ENCODE data around the gene NHEJ1. TPM values are rescaled to one million over a fixed set of nuclear protein-coding genes. Genes with fewer than 3 reads are reported as not detected.

NHEJ1 gene
- total RNA-seq, 1 donor = 21.7 TPM

DNA sequence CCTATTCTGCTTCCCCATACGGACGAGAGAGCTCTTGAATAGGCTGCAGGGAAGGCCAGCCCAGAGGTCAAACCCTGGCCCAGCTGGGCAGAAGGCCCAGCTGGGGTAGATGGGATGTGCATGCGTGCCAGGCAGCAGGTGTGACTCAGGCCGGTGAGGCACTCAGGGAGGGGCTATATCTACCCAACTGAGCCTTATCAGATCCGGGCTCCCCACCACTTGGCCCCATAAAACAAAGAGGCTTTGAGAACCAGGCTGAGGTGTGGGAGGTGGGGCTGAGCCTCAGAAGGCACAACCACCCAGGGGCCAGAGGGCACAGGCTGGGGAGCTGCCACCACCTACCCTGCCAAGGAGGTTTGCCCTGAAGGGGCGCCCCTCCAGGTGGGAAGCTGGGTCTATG lies 111.3 kb downstream of the NHEJ1 start:
- H3K79me2 ChIP-seq (ENCODE audit: insufficient read depth, low read length) = no peaks in the 10 kb centered on the region
- H3K4me1 ChIP-seq (ENCODE audit: insufficient read depth, low read length) = no peaks in the 10 kb centered on the region
- H3K27ac ChIP-seq (ENCODE audit: low read depth, low read length) = no peak overlapping the region
- no peaks in the 10 kb centered on the region for H4K20me1 ChIP-seq (ENCODE audit: insufficient read depth, low read length)
- peaks cover 14% of the 10 kb centered on the region for H3K27me3 ChIP-seq (ENCODE audit: insufficient read depth, low read length)
- DNase-seq (ENCODE audit: insufficient read length, low spot score, missing footprints) = no peak
- no peaks in the 10 kb centered on the region for H3K9me3 ChIP-seq (ENCODE audit: low read depth, low read length)
- H3K4me2 ChIP-seq (ENCODE audit: insufficient read depth, low read length) = no peak overlapping the region
- TF ChIP-seq CTCF (IDR thresholded peaks at IDR 0.05; ENCODE audit: extremely low read depth, low read depth, low read length) = no peak
- H3K4me3 ChIP-seq (ENCODE audit: insufficient read depth, low read length) = no peak overlapping the region
- no peaks in the 10 kb centered on the region for H3K36me3 ChIP-seq (ENCODE audit: insufficient read depth, low read length)
- H2AFZ ChIP-seq (ENCODE audit: low read length) = no peak overlapping the region

DNA sequence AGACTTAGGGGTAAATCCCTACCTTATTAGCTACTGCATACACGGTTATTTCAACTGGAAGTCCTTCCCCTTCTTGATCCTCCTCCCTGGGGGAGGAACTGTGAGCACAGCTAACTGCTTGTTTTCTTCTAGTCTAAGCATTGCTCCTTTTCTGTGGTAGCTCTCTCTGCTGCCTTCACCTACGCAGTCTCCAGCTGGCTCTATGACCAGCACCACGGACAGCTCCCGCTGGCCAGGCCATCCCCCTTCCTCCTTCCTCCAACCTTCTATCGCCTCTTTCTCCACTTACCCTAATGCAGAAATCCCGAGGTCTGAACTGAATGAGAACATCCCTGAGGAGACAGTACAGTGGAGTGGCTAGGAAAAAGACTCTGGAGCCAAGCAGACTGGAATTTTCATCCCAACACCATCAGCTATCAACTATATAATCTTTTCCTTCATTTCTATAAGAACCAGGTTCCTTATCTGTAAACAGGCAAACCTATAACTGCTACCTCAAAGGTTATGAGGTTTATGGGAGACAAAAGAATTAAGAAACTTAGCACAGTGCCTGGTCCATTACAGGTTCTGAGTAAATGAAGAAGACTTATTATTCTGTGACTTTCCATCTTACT lies 114.6 kb downstream of the NHEJ1 start:
- H3K79me2 ChIP-seq (ENCODE audit: insufficient read depth, low read length) = no peaks in the 10 kb centered on the region
- no peak for TF ChIP-seq CTCF (IDR thresholded peaks at IDR 0.05; ENCODE audit: extremely low read depth, low read depth, low read length)
- H3K4me2 ChIP-seq (ENCODE audit: insufficient read depth, low read length) = no peak overlapping the region
- no peak overlapping the region for H2AFZ ChIP-seq (ENCODE audit: low read length)
- no peaks in the 10 kb centered on the region for H3K36me3 ChIP-seq (ENCODE audit: insufficient read depth, low read length)
- no peak overlapping the region for H3K27ac ChIP-seq (ENCODE audit: low read depth, low read length)
- H3K4me3 ChIP-seq (ENCODE audit: insufficient read depth, low read length) = no peak overlapping the region
- no peaks in the 10 kb centered on the region for H3K9me3 ChIP-seq (ENCODE audit: low read depth, low read length)
- peaks cover 4% of the 10 kb centered on the region for H3K4me1 ChIP-seq (ENCODE audit: insufficient read depth, low read length)
- no peaks in the 10 kb centered on the region for H4K20me1 ChIP-seq (ENCODE audit: insufficient read depth, low read length)
- peak; percentile 81 for DNase-seq (ENCODE audit: insufficient read length, low spot score, missing footprints)
- peaks cover 23% of the 10 kb centered on the region for H3K27me3 ChIP-seq (ENCODE audit: insufficient read depth, low read length)

DNA sequence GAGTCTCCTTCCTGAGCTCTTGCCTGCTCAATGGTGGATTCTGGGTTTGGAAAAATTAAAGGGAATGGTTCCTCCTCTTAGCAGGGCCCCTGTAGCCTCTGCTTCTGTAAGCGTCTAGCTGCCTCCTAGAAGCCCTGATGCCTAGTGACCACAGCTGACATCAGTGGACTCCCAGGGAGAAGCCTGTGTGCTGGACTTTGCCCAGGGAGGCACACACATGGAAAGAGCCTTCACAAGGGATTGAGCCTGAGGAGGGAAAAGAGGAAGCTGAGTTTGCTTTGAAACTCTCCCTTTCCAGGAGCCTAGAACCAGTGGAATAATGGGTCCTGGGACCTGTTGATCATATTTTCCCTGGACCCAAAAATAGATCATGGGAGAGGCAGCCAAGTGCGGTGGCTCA lies 117.9 kb downstream of the NHEJ1 start:
- Histone ChIP-seq H3K4me1 (ENCODE audit: insufficient read depth, low read length) (peaks cover 5% of the 10 kb centered on the region), H3K27me3 (ENCODE audit: insufficient read depth, low read length) (peaks cover 31% of the 10 kb centered on the region), H3K4me2 (ENCODE audit: insufficient read depth, low read length) (no peak overlapping the region), H3K36me3 (ENCODE audit: insufficient read depth, low read length) (no peaks in the 10 kb centered on the region), H3K79me2 (ENCODE audit: insufficient read depth, low read length) (no peaks in the 10 kb centered on the region), H4K20me1 (ENCODE audit: insufficient read depth, low read length) (no peaks in the 10 kb centered on the region), H3K4me3 (ENCODE audit: insufficient read depth, low read length) (no peak overlapping the region), H3K27ac (ENCODE audit: low read depth, low read length) (no peak overlapping the region), H2AFZ (ENCODE audit: low read length) (no peak overlapping the region), H3K9me3 (ENCODE audit: low read depth, low read length) (no peaks in the 10 kb centered on the region)
- DNase-seq (ENCODE audit: insufficient read length, low spot score, missing footprints) = peak; percentile 15
- TF ChIP-seq CTCF (IDR thresholded peaks at IDR 0.05; ENCODE audit: extremely low read depth, low read depth, low read length) = no peak

- H3K9me3 ChIP-seq (ENCODE audit: low read depth, low read length) = no peaks in the 10 kb centered on the region
- H3K4me3 ChIP-seq (ENCODE audit: insufficient read depth, low read length) = no peak overlapping the region
- DNase-seq (ENCODE audit: insufficient read length, low spot score, missing footprints) = peak; percentile 66
- peaks cover 5% of the 10 kb centered on the region for H3K4me1 ChIP-seq (ENCODE audit: insufficient read depth, low read length)
- no peak overlapping the region for H3K27ac ChIP-seq (ENCODE audit: low read depth, low read length)
- no peaks in the 10 kb centered on the region for H3K36me3 ChIP-seq (ENCODE audit: insufficient read depth, low read length)
- no peaks in the 10 kb centered on the region for H3K79me2 ChIP-seq (ENCODE audit: insufficient read depth, low read length)
- no peaks in the 10 kb centered on the region for H4K20me1 ChIP-seq (ENCODE audit: insufficient read depth, low read length)
- no peak overlapping the region for H3K4me2 ChIP-seq (ENCODE audit: insufficient read depth, low read length)
- H2AFZ ChIP-seq (ENCODE audit: low read length) = no peak overlapping the region
- H3K27me3 ChIP-seq (ENCODE audit: insufficient read depth, low read length) = peaks cover 36% of the 10 kb centered on the region
- TF ChIP-seq CTCF (IDR thresholded peaks at IDR 0.05; ENCODE audit: extremely low read depth, low read depth, low read length) = no peak
Observed at GRCh38 chr2:219042157-219042556, 118.5 kb downstream of the NHEJ1 start.

Data from osteoblast (primary cell).